ENCODE data around the gene PVR. TPM values are rescaled to one million over a fixed set of nuclear protein-coding genes. Genes with fewer than 3 reads are reported as not detected.

The PVR gene
- polyA plus RNA-seq, 1 donor from 2014 or later = 19.1 TPM

DNA sequence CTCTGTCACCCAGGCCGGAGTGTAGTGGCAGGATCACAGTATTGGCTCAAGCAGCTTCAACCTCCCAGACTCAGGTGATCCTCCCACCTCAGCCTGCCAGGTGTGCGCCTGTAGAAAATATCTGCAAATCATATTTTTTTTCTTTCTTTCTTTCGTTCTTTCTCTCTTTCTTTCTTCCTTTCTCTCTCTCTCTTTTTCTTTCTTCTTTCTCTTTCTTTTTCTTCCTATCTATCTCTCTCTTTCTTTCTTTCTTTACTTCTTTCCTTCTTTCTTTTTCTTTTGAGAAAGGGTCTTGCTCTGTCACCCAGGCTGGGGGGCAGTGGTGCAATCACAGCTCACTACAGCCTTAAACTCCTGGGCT lies 46.6 kb upstream of the PVR start:
- Histone ChIP-seq H3K4me3 (ENCODE audit: low read length) (no peak overlapping the region), H3K36me3 (ENCODE audit: insufficient read depth, low read length) (no peaks in the 10 kb centered on the region)

DNA sequence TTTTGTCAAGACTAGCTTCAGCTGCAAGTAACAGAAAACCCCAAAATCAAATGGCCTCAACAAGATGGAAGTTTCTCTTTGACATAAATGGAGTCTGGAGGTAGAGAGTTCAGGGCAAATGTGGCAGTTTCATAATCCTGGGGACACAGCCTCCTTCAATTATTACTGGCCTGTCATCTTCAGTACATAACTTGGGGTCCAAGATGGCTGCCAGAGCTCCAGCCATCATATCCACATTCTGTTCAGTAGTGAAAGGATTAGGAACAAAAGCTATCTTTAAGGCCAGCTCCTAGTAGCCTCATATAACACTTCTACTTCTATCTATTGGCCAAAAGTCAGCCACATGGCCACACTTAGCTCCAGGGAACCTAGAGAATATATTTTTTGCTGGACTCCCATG lies 45.4 kb upstream of the PVR start:
- no peak overlapping the region for H3K27ac ChIP-seq (ENCODE audit: low read length)
- H3K36me3 ChIP-seq (ENCODE audit: insufficient read depth, low read length) = no peaks in the 10 kb centered on the region
- H3F3A ChIP-seq (ENCODE audit: insufficient read depth, low read length, poor library complexity, severe bottlenecking) = no peaks in the 10 kb centered on the region
- no peaks in the 10 kb centered on the region for H3K9me3 ChIP-seq (ENCODE audit: low read length)
- H3K4me2 ChIP-seq (ENCODE audit: low read length) = no peak overlapping the region
- no peaks in the 10 kb centered on the region for H4K20me1 ChIP-seq (ENCODE audit: insufficient read depth)
- H3K27me3 ChIP-seq (ENCODE audit: insufficient read depth, low read depth, low read length) = no peaks in the 10 kb centered on the region
- no peak overlapping the region for H2AFZ ChIP-seq (ENCODE audit: low read depth, low read length)
- TF ChIP-seq POLR2AphosphoS5 (IDR thresholded peaks at IDR 0.05) (no peak), EZH2 (IDR thresholded peaks at IDR 0.05; ENCODE audit: borderline replicate concordance, insufficient read depth, low read length, poor library complexity, severe bottlenecking) (no peak), MXI1 (conservative IDR thresholded peaks at IDR 0.05; ENCODE audit: poor library complexity, severe bottlenecking) (no peak), RAD21 (conservative IDR thresholded peaks at IDR 0.05) (no peak), SMC3 (conservative IDR thresholded peaks at IDR 0.05; ENCODE audit: poor library complexity) (no peak), EP300 (conservative IDR thresholded peaks at IDR 0.05; ENCODE audit: poor library complexity, severe bottlenecking) (no peak)
- TF ChIP-seq, protein P1, sequence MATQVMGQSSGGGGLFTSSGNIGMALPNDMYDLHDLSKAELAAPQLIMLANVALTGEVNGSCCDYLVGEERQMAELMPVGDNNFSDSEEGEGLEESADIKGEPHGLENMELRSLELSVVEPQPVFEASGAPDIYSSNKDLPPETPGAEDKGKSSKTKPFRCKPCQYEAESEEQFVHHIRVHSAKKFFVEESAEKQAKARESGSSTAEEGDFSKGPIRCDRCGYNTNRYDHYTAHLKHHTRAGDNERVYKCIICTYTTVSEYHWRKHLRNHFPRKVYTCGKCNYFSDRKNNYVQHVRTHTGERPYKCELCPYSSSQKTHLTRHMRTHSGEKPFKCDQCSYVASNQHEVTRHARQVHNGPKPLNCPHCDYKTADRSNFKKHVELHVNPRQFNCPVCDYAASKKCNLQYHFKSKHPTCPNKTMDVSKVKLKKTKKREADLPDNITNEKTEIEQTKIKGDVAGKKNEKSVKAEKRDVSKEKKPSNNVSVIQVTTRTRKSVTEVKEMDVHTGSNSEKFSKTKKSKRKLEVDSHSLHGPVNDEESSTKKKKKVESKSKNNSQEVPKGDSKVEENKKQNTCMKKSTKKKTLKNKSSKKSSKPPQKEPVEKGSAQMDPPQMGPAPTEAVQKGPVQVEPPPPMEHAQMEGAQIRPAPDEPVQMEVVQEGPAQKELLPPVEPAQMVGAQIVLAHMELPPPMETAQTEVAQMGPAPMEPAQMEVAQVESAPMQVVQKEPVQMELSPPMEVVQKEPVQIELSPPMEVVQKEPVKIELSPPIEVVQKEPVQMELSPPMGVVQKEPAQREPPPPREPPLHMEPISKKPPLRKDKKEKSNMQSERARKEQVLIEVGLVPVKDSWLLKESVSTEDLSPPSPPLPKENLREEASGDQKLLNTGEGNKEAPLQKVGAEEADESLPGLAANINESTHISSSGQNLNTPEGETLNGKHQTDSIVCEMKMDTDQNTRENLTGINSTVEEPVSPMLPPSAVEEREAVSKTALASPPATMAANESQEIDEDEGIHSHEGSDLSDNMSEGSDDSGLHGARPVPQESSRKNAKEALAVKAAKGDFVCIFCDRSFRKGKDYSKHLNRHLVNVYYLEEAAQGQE (IDR thresholded peaks at IDR 0.05; ENCODE audit: borderline replicate concordance) = no peak
- TF ChIP-seq, protein P2, sequence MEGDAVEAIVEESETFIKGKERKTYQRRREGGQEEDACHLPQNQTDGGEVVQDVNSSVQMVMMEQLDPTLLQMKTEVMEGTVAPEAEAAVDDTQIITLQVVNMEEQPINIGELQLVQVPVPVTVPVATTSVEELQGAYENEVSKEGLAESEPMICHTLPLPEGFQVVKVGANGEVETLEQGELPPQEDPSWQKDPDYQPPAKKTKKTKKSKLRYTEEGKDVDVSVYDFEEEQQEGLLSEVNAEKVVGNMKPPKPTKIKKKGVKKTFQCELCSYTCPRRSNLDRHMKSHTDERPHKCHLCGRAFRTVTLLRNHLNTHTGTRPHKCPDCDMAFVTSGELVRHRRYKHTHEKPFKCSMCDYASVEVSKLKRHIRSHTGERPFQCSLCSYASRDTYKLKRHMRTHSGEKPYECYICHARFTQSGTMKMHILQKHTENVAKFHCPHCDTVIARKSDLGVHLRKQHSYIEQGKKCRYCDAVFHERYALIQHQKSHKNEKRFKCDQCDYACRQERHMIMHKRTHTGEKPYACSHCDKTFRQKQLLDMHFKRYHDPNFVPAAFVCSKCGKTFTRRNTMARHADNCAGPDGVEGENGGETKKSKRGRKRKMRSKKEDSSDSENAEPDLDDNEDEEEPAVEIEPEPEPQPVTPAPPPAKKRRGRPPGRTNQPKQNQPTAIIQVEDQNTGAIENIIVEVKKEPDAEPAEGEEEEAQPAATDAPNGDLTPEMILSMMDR (IDR thresholded peaks at IDR 0.05; ENCODE audit: poor library complexity, severe bottlenecking) = no peak
- no peaks in the 10 kb centered on the region for H3K9me2 ChIP-seq (ENCODE audit: insufficient read depth, low read length)
- H3K9ac ChIP-seq (ENCODE audit: low read length) = no peak overlapping the region
- no peak overlapping the region for H3K4me3 ChIP-seq (ENCODE audit: low read length)
- no peaks in the 10 kb centered on the region for H3K79me2 ChIP-seq (replicated peaks; ENCODE audit: insufficient read depth, low read length)

More for the DNA sequence above, 46.6 kb upstream of the PVR start:
- H2AFZ ChIP-seq (ENCODE audit: low read depth, low read length) = no peak overlapping the region
- no peaks in the 10 kb centered on the region for H3F3A ChIP-seq (ENCODE audit: insufficient read depth, low read length, poor library complexity, severe bottlenecking)
- TF ChIP-seq, protein P2 (IDR thresholded peaks at IDR 0.05; ENCODE audit: poor library complexity, severe bottlenecking) = no peak
- no peak for TF ChIP-seq POLR2AphosphoS5 (IDR thresholded peaks at IDR 0.05)
- TF ChIP-seq TAF1 (IDR thresholded peaks at IDR 0.05; ENCODE audit: low read depth) = no peak
- TF ChIP-seq EZH2 (IDR thresholded peaks at IDR 0.05; ENCODE audit: borderline replicate concordance, insufficient read depth, low read length, poor library complexity, severe bottlenecking) = no peak
- TF ChIP-seq MXI1 (conservative IDR thresholded peaks at IDR 0.05; ENCODE audit: poor library complexity, severe bottlenecking) = no peak
- TF ChIP-seq, protein P1 (IDR thresholded peaks at IDR 0.05; ENCODE audit: borderline replicate concordance) = no peak
- TF ChIP-seq SMC3 (conservative IDR thresholded peaks at IDR 0.05; ENCODE audit: poor library complexity) = no peak
- TF ChIP-seq EP300 (conservative IDR thresholded peaks at IDR 0.05; ENCODE audit: poor library complexity, severe bottlenecking) = no peak
- no peak for TF ChIP-seq RAD21 (conservative IDR thresholded peaks at IDR 0.05)
- no peak overlapping the region for H3K4me2 ChIP-seq (ENCODE audit: low read length)
- no peaks in the 10 kb centered on the region for H3K9me3 ChIP-seq (ENCODE audit: low read length)
- no peak overlapping the region for H3K27ac ChIP-seq (ENCODE audit: low read length)
- no peaks in the 10 kb centered on the region for H3K79me2 ChIP-seq (replicated peaks; ENCODE audit: insufficient read depth, low read length)
- H3K27me3 ChIP-seq (ENCODE audit: insufficient read depth, low read depth, low read length) = no peaks in the 10 kb centered on the region
- H3K9ac ChIP-seq (ENCODE audit: low read length) = no peak overlapping the region
- no peaks in the 10 kb centered on the region for H3K9me2 ChIP-seq (ENCODE audit: insufficient read depth, low read length)
- no peaks in the 10 kb centered on the region for H4K20me1 ChIP-seq (ENCODE audit: insufficient read depth)

Data from neural cell (in vitro differentiated cells).